GM12872 (cell line): ENCODE results near the gene ITGB2.

Experiments used
- TF ChIP-seq, protein P1 (sequence below): IDR thresholded peaks from 3 replicates; pipeline ENCODE4 v1.5.1; 2011; ENCODE audit warnings: low read depth, mild to moderate bottlenecking, low read length, moderate library complexity; ENCODE audit not compliant: insufficient read depth

ITGB2 gene

GRCh38 chr21:44948426-44949120, 27.9 kb upstream of the ITGB2 start:
- TF ChIP-seq, protein P1, sequence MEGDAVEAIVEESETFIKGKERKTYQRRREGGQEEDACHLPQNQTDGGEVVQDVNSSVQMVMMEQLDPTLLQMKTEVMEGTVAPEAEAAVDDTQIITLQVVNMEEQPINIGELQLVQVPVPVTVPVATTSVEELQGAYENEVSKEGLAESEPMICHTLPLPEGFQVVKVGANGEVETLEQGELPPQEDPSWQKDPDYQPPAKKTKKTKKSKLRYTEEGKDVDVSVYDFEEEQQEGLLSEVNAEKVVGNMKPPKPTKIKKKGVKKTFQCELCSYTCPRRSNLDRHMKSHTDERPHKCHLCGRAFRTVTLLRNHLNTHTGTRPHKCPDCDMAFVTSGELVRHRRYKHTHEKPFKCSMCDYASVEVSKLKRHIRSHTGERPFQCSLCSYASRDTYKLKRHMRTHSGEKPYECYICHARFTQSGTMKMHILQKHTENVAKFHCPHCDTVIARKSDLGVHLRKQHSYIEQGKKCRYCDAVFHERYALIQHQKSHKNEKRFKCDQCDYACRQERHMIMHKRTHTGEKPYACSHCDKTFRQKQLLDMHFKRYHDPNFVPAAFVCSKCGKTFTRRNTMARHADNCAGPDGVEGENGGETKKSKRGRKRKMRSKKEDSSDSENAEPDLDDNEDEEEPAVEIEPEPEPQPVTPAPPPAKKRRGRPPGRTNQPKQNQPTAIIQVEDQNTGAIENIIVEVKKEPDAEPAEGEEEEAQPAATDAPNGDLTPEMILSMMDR: no peak

- TF ChIP-seq, protein P1: no peak
These were observed 27.2 kb upstream of the ITGB2 start for GRCh38 chr21:44947930-44948331.

GRCh38 chr21:44947111-44947929, 26.6 kb upstream of the ITGB2 start:
- TF ChIP-seq, protein P1: no peak

DNA sequence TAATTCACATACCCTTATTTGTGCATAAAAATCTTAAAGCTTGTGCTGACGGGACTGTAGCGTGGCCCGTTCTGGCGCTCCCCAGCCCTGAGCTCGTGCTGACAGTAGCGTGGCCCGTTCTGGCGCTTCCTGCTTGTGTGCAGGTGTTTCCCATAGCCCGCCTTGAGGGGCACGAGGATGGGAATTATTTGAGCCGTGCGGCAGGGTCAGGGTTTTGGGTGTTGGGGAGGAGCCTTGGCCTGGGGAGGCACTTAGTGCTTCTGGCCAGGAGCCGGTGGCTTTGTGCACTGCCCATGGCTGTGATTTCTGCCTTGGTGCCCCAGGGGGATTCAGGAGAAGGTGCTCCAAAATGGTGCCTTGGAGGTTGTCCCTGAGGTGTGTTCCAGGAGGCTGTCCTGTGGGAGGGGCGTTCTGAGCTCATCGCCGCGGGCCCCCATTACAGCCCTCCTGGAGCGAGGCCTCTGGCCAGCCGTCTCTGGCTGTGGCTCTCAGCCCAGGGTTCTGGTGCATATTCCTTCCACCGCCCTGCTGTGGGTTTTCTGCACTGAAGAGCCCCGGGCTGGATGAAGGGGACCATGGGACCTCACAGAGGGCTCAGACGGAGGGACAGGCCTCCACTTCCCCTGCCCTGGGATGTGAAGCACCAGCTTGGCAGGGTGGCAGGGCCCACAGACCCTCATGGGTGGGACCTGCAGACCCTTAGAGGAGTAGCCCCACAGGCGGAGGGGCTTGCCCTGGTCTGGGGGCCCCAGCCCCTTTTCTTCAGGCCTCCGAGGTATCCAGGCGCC, 25.7 kb upstream of the ITGB2 start:
- TF ChIP-seq, protein P1: no peak

DNA sequence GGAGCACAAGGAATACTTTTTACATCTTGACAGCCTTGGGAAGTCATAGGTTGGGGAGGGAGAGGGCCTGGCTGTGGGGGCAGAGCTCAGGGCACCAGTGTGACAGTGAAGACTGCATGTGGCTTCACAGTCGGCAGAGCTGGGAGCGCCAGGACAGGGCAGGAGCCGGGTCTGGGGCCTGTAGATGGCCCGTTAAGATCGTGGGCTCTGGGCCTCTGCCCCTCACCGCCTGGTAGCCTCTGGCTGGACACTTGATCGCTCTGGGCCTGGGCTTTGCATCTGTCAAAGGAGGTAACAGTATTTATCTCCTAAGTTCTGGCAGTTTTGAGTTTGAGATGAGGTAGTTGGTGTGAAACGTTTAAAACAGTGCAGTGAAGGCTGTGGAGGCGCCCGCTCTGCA, 23.9 kb upstream of the ITGB2 start:
- TF ChIP-seq, protein P1: no peak

DNA sequence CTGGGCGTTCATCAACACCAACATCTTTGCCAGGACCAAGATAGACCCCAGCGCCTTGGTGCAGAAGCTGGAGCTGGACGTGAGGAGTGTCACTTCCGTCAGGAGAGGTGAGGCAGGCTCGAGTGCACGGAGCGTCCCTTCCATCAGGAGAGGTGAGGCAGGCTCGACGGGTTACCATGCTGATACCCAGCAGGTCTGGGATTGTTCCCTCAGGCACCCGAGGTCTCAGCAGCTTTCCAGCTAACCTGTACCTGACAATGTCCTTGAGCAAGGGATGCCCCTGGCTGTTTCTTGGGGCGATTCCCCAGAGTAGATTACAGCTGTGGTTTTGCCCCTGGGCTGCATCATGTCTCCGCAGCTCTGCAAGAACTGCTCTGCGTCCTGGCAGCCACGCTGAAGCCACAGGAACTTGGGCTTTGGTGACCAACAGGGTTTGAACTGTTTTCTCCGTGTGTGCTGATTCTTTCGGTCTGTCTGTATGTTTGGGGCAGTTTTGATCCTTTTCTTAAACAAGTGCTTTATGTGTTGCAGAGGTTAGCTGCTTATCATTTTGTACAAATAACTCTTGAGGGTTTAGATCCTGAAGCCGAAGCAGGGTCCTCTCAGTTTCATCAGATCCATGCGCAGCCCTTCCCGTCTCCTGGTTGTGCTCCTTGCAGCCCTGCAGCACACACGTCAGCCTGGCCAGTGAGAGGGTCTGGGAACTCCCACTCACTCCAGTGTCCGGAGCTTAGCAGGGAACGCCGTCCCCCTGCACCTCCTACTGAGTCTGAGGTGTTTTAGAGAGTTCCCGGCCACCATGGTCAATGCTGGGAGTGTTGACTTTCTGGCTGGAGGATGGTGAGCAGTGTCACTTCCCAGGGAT, 23.2 kb upstream of the ITGB2 start:
- TF ChIP-seq, protein P1: no peak
